ENCODE results near the gene CNOT6.

CNOT6 gene

GRCh38 chr5:180625791-180626660, 131.8 kb downstream of the CNOT6 start:
- Histone ChIP-seq H3K27ac (ENCODE audit: low read depth, low read length) (no peak overlapping the region), H3K4me2 (ENCODE audit: low read depth, low read length, poor library complexity, severe bottlenecking) (no peak overlapping the region), H3K9me2 (replicated peaks; ENCODE audit: insufficient read depth, low read length) (no peaks in the 10 kb centered on the region), H3K9ac (ENCODE audit: low read length) (no peak overlapping the region), H4K20me1 (ENCODE audit: low read depth, low read length) (no peaks in the 10 kb centered on the region), H3K27me3 (ENCODE audit: low read length) (no peaks in the 10 kb centered on the region), H3K79me2 (ENCODE audit: insufficient read depth, low read length) (no peaks in the 10 kb centered on the region), H3F3A (ENCODE audit: insufficient read depth) (no peaks in the 10 kb centered on the region), H3K4me3 (ENCODE audit: insufficient read depth, low read length, poor library complexity, severe bottlenecking) (no peak overlapping the region), H3K36me3 (ENCODE audit: low read length) (no peaks in the 10 kb centered on the region), H2AFZ (ENCODE audit: low read depth, low read length, severe bottlenecking) (no peak overlapping the region), H3K9me3 (ENCODE audit: insufficient read depth, low read length) (no peaks in the 10 kb centered on the region)
- TF ChIP-seq CTCF (IDR thresholded peaks at IDR 0.05; ENCODE audit: insufficient read depth, low read length, poor library complexity, severe bottlenecking), result no peak
- TF ChIP-seq EZH2phosphoT487 (conservative IDR thresholded peaks at IDR 0.05; ENCODE audit: low read length), result no peak

GRCh38 chr5:180626661-180627385, 132.6 kb downstream of the CNOT6 start:
- Histone ChIP-seq H3K9me3 (ENCODE audit: insufficient read depth, low read length) (no peaks in the 10 kb centered on the region), H3K4me3 (ENCODE audit: insufficient read depth, low read length, poor library complexity, severe bottlenecking) (no peak overlapping the region), H3F3A (ENCODE audit: insufficient read depth) (no peaks in the 10 kb centered on the region), H4K20me1 (ENCODE audit: low read depth, low read length) (no peaks in the 10 kb centered on the region), H3K9me2 (replicated peaks; ENCODE audit: insufficient read depth, low read length) (no peaks in the 10 kb centered on the region), H3K9ac (ENCODE audit: low read length) (no peak overlapping the region), H2AFZ (ENCODE audit: low read depth, low read length, severe bottlenecking) (no peak overlapping the region), H3K4me2 (ENCODE audit: low read depth, low read length, poor library complexity, severe bottlenecking) (no peak overlapping the region), H3K27ac (ENCODE audit: low read depth, low read length) (no peak overlapping the region), H3K79me2 (ENCODE audit: insufficient read depth, low read length) (no peaks in the 10 kb centered on the region), H3K27me3 (ENCODE audit: low read length) (no peaks in the 10 kb centered on the region), H3K36me3 (ENCODE audit: low read length) (no peaks in the 10 kb centered on the region)
- TF ChIP-seq CTCF (IDR thresholded peaks at IDR 0.05; ENCODE audit: insufficient read depth, low read length, poor library complexity, severe bottlenecking), result no peak
- TF ChIP-seq EZH2phosphoT487 (conservative IDR thresholded peaks at IDR 0.05; ENCODE audit: low read length), result no peak

- H3K27ac ChIP-seq (ENCODE audit: low read depth, low read length), result no peak overlapping the region
- no peaks in the 10 kb centered on the region for H3K27me3 ChIP-seq (ENCODE audit: low read length)
- H2AFZ ChIP-seq (ENCODE audit: low read depth, low read length, severe bottlenecking), result no peak overlapping the region
- TF ChIP-seq EZH2phosphoT487 (conservative IDR thresholded peaks at IDR 0.05; ENCODE audit: low read length), result no peak
- TF ChIP-seq CTCF (IDR thresholded peaks at IDR 0.05; ENCODE audit: insufficient read depth, low read length, poor library complexity, severe bottlenecking), result no peak
- H3K9me3 ChIP-seq (ENCODE audit: insufficient read depth, low read length), result no peaks in the 10 kb centered on the region
- no peak overlapping the region for H3K9ac ChIP-seq (ENCODE audit: low read length)
- H3K36me3 ChIP-seq (ENCODE audit: low read length), result no peaks in the 10 kb centered on the region
- no peak overlapping the region for H3K4me3 ChIP-seq (ENCODE audit: insufficient read depth, low read length, poor library complexity, severe bottlenecking)
- H3K4me2 ChIP-seq (ENCODE audit: low read depth, low read length, poor library complexity, severe bottlenecking), result no peak overlapping the region
- H3K79me2 ChIP-seq (ENCODE audit: insufficient read depth, low read length), result no peaks in the 10 kb centered on the region
- H3F3A ChIP-seq (ENCODE audit: insufficient read depth), result no peaks in the 10 kb centered on the region
- H3K9me2 ChIP-seq (replicated peaks; ENCODE audit: insufficient read depth, low read length), result no peaks in the 10 kb centered on the region
- H4K20me1 ChIP-seq (ENCODE audit: low read depth, low read length), result no peaks in the 10 kb centered on the region
Observed at GRCh38 chr5:180627386-180628120, 133.4 kb downstream of the CNOT6 start.
